Loucy (cell line): ENCODE data around the gene TOB1.
"Not testable (repeated sequence)": the region's sequence is repeated elsewhere in the genome, so short reads cannot be mapped to it uniquely, and the experiment has no call there.

Experiments
- H2AFZ ChIP-seq: fragments of 200-600 bp; sonication (generic); 2 replicates; pipeline ENCODE4 v1.6.0; 2016; ENCODE audit warnings: antibody characterized with exemption, mild to moderate bottlenecking, low read length, moderate library complexity
- H3F3A ChIP-seq: fragments of 200-600 bp; 2 replicates; pipeline ENCODE4 v1.6.0; 2016; ENCODE audit warnings: antibody characterized with exemption, low read depth, mild to moderate bottlenecking
- H3K27me3 ChIP-seq: fragments of 200-600 bp; sonication (generic); 2 replicates; pipeline ENCODE4 v1.6.1; 2014; ENCODE audit warnings: low read length, mild to moderate bottlenecking; ENCODE audit not compliant: insufficient read depth, poor library complexity, severe bottlenecking
- H3K36me3 ChIP-seq: fragments of 200-600 bp; sonication (generic); 2 replicates; pipeline ENCODE4 v1.6.1; 2016; ENCODE audit warnings: low read length; ENCODE audit not compliant: insufficient read depth
- H3K4me1 ChIP-seq: fragments of 200-600 bp; sonication (generic); 2 replicates; pipeline ENCODE4 v1.5.1; 2014; ENCODE audit warnings: low read length, mild to moderate bottlenecking; ENCODE audit not compliant: insufficient read depth, poor library complexity, severe bottlenecking
- H3K4me2 ChIP-seq: fragments of 200-600 bp; sonication (generic); 2 replicates; pipeline ENCODE4 v1.6.0; 2014; ENCODE audit warnings: antibody characterized with exemption, low read length, low read depth, mild to moderate bottlenecking; ENCODE audit not compliant: poor library complexity, severe bottlenecking
- H3K4me3 ChIP-seq: fragments of 200-600 bp; sonication (generic); 2 replicates; pipeline ENCODE4 v1.5.1; 2014; ENCODE audit warnings: low read length, mild to moderate bottlenecking, mixed read lengths; ENCODE audit not compliant: poor library complexity, severe bottlenecking
- H3K79me2 ChIP-seq: fragments of 200-600 bp; sonication (generic); 2 replicates; pipeline ENCODE4 v1.6.1; 2014; ENCODE audit warnings: low read length; ENCODE audit not compliant: insufficient read depth
- H3K9ac ChIP-seq: fragments of 200-600 bp; sonication (generic); 2 replicates; pipeline ENCODE4 v1.6.0; 2014; ENCODE audit warnings: mild to moderate bottlenecking, low read depth, low read length, moderate library complexity; ENCODE audit not compliant: poor library complexity, severe bottlenecking
- H3K9me2 ChIP-seq: fragments of 200-600 bp; sonication (generic); replicated peaks from 2 replicates; pipeline ENCODE4 v1.6.1; 2016; ENCODE audit warnings: low read depth, low read length, mixed read lengths
- H3K9me3 ChIP-seq: fragments of 200-600 bp; sonication (generic); 2 replicates; pipeline ENCODE4 v1.6.1; 2014; ENCODE audit warnings: mild to moderate bottlenecking, antibody characterized with exemption, low read length, low read depth; ENCODE audit not compliant: insufficient read depth
- H4K20me1 ChIP-seq: fragments of 200-600 bp; sonication (generic); 2 replicates; pipeline ENCODE4 v1.6.0; 2014; ENCODE audit warnings: antibody characterized with exemption, low read length, mild to moderate bottlenecking; ENCODE audit not compliant: insufficient read depth, poor library complexity, severe bottlenecking
- EZH2phosphoT487 ChIP-seq: fragments of 200-600 bp; IDR thresholded peaks from 2 replicates; pipeline ENCODE4 v1.6.1; 2018; ENCODE audit warnings: antibody characterized with exemption, mild to moderate bottlenecking, moderate library complexity, borderline replicate concordance
- TF ChIP-seq, protein P1 (sequence below): fragments of 200-600 bp; sonication (generic); conservative IDR thresholded peaks from 2 replicates; pipeline ENCODE4 v1.5.1; 2014; ENCODE audit warnings: mild to moderate bottlenecking, antibody characterized with exemption, low read length

The TOB1 gene

DNA sequence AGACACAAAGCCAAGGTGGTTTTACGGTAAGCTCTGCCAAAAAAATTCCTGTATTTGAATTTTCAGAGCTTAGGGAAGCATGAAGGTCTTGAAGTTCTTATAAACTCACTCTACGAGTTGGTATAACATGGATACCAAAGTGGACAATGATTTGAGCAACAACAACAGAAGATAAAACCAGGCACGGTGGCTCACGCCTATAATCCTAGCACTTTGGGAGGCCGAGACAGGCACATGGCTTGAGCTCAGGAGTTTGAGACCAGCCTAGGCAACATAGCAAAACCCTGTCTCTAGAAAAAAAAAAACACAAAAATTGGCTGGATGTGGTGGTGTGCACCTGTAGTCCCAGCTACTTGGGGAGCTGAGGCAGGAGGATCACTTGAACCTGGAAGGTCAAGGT, 12.9 kb upstream of the TOB1 start:
- Histone ChIP-seq H3K9me2 (no peaks in the 10 kb centered on the region), H4K20me1 (no peaks in the 10 kb centered on the region), H3K9me3 (no peaks in the 10 kb centered on the region; the same call in 1 of the 2 replicates), H3K36me3 (no peaks in the 10 kb centered on the region), H3K27me3 (peaks cover 36% of the 10 kb centered on the region), H3F3A (no peaks in the 10 kb centered on the region), H3K4me2 (no peak overlapping the region), H2AFZ (no peak overlapping the region), H3K79me2 (no peaks in the 10 kb centered on the region), H3K4me3 (no peak overlapping the region), H3K9ac (no peak overlapping the region), H3K4me1 (no peaks in the 10 kb centered on the region)
- TF ChIP-seq, protein P1, sequence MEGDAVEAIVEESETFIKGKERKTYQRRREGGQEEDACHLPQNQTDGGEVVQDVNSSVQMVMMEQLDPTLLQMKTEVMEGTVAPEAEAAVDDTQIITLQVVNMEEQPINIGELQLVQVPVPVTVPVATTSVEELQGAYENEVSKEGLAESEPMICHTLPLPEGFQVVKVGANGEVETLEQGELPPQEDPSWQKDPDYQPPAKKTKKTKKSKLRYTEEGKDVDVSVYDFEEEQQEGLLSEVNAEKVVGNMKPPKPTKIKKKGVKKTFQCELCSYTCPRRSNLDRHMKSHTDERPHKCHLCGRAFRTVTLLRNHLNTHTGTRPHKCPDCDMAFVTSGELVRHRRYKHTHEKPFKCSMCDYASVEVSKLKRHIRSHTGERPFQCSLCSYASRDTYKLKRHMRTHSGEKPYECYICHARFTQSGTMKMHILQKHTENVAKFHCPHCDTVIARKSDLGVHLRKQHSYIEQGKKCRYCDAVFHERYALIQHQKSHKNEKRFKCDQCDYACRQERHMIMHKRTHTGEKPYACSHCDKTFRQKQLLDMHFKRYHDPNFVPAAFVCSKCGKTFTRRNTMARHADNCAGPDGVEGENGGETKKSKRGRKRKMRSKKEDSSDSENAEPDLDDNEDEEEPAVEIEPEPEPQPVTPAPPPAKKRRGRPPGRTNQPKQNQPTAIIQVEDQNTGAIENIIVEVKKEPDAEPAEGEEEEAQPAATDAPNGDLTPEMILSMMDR: no peak
- no peak for TF ChIP-seq EZH2phosphoT487

DNA sequence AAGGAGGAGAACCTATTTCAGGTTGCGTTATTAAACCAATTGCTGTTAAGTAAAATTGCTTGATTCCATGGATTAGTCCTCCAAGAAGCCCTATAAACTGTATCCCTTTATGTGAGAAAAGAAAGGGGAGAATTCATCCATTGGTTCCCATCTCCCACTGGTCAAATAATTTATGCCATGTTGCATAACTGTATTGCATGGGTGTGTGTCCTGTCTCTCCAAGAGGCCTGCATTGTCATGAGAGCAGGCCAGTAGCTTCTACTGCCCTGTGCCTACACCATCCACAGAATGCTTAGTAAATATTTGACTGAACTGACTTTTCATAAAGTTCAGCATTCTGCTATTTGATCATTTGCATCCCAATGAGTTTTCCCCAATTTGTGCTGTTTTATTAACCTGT, 11.7 kb upstream of the TOB1 start:
- Histone ChIP-seq H3F3A (no peaks in the 10 kb centered on the region), H3K9ac (no peak overlapping the region), H3K36me3 (no peaks in the 10 kb centered on the region), H3K9me3 (no peaks in the 10 kb centered on the region; the same call in 1 of the 2 replicates), H3K4me1 (peaks cover 6% of the 10 kb centered on the region), H3K4me2 (no peak overlapping the region), H4K20me1 (peaks cover 2% of the 10 kb centered on the region), H3K79me2 (no peaks in the 10 kb centered on the region), H3K4me3 (no peak overlapping the region), H3K9me2 (no peaks in the 10 kb centered on the region), H2AFZ (no peak overlapping the region), H3K27me3 (peaks cover 48% of the 10 kb centered on the region)
- TF ChIP-seq EZH2phosphoT487: no peak
- TF ChIP-seq, protein P1: no peak

DNA sequence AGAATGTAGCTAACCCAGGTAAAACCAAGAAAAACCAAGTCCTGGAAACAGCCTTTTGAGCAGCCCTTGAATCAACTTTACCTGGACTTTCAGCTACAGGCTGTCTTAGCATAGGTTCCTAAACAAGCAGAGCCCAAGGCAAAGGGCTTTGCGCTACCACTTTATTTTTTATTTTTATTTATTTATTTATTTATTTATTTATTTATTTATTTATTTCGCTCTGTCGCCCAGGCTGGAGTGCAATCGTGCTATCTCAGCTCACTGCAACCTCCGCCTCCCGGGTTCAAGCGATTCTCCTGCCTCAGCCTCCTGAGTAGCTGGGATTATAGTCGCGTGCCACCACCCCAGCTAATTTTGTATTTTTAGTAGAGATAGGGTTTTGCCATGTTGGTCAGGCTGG, 10.9 kb upstream of the TOB1 start:
- not testable (repeated sequence) for H3F3A ChIP-seq, H3K4me2 ChIP-seq, H4K20me1 ChIP-seq, H3K36me3 ChIP-seq, H3K9ac ChIP-seq, H3K9me2 ChIP-seq, H2AFZ ChIP-seq, H3K4me3 ChIP-seq, H3K9me3 ChIP-seq, H3K79me2 ChIP-seq
- Histone ChIP-seq H3K27me3 (peaks cover 56% of the 10 kb centered on the region), H3K4me1 (peaks cover 13% of the 10 kb centered on the region)

DNA sequence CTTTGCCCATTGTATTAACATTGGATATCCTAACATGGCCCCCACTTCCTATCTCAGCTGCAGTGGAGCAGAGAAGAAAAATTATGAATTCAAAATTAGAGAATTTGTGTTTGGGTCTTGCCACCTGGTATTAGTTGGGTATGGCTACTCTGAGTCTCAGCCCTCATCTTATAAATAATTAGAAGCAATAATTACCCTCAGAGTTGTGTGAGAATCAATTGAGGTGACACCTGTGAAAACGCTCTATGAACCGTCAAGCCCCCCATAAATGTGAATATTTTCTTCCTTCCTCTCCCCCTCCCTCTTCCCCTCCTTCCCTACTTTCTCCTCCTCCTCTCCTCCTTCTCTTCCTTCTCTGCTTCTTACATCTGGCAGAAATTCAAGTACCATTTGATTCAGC, 8.9 kb upstream of the TOB1 start:
- no peaks in the 10 kb centered on the region for H3K36me3 ChIP-seq
- H3K4me2 ChIP-seq: no peak overlapping the region
- H3K9ac ChIP-seq: no peak overlapping the region
- H3K27me3 ChIP-seq: peaks cover 58% of the 10 kb centered on the region
- no peak overlapping the region for H2AFZ ChIP-seq
- H3K9me2 ChIP-seq: no peaks in the 10 kb centered on the region
- 0 out of 2 replicates have a peak, but pooled peaks cover 5% of the 10 kb centered on the region for H3F3A ChIP-seq
- no peak overlapping the region for H3K4me3 ChIP-seq
- no peaks in the 10 kb centered on the region; the same call in 1 of the 2 replicates for H3K9me3 ChIP-seq
- peaks cover 3% of the 10 kb centered on the region for H4K20me1 ChIP-seq
- peaks cover 22% of the 10 kb centered on the region for H3K4me1 ChIP-seq
- TF ChIP-seq, protein P1: no peak
- TF ChIP-seq EZH2phosphoT487: no peak
- no peaks in the 10 kb centered on the region for H3K79me2 ChIP-seq
